Endothelial cell (in vitro differentiated cells): Measurements from ENCODE around the gene GPX1. TPM values are rescaled to one million over a fixed set of nuclear protein-coding genes. Genes with fewer than 3 reads are reported as not detected.
A peak's percentile ranks its signal among the peaks of the same experiment; 100 is the strongest.

Experiments used
- DNase-seq: peaks from one replicate; pipeline ENCODE4 v3.0.0; 2021; ENCODE audit warnings: low spot score
- H3K27ac Mint-ChIP-seq: one replicate; pipeline ENCODE4 v1.8.0; 2021; ENCODE audit warnings: mixed read lengths, inconsistent platforms; ENCODE audit not compliant: unreplicated experiment
- H3K27me3 Mint-ChIP-seq: one replicate; pipeline ENCODE4 v1.8.0; 2021; ENCODE audit warnings: mild to moderate bottlenecking, moderate library complexity, mixed read lengths, inconsistent platforms; ENCODE audit not compliant: unreplicated experiment
- H3K36me3 Mint-ChIP-seq: one replicate; pipeline ENCODE4 v1.8.0; 2021; ENCODE audit warnings: mild to moderate bottlenecking, low read depth, mixed read lengths, inconsistent platforms; ENCODE audit not compliant: unreplicated experiment
- H3K4me1 Mint-ChIP-seq: one replicate; pipeline ENCODE4 v1.8.0; 2021; ENCODE audit warnings: mild to moderate bottlenecking, mixed read lengths, inconsistent platforms; ENCODE audit not compliant: unreplicated experiment
- H3K4me3 Mint-ChIP-seq: one replicate; pipeline ENCODE4 v1.8.0; 2021; ENCODE audit warnings: mild to moderate bottlenecking, mixed read lengths, inconsistent platforms; ENCODE audit not compliant: unreplicated experiment
- H3K9me3 Mint-ChIP-seq: one replicate; pipeline ENCODE4 v1.8.0; 2021; ENCODE audit warnings: mixed read lengths, inconsistent platforms; ENCODE audit not compliant: unreplicated experiment
- CTCF ChIP-seq: fragments of 200-600 bp; sonication (generic); IDR thresholded peaks from one replicate; pipeline ENCODE4 v1.5.0; 2021; ENCODE audit warnings: antibody characterized with exemption; ENCODE audit not compliant: unreplicated experiment
- total RNA-seq: library from RNA; stranded (reverse); fragmentation: NEBNext Ultra II Directional; extraction: Animal tissue kit (Norgen Biotek cat#: 25700); gene quantifications from one replicate; pipeline ENCODE4 v1.2.1, GENCODE V29; 2021; ENCODE audit not compliant: unreplicated experiment

The GPX1 gene
- total RNA-seq, 1 donor from 2014 or later: 374 TPM

DNA sequence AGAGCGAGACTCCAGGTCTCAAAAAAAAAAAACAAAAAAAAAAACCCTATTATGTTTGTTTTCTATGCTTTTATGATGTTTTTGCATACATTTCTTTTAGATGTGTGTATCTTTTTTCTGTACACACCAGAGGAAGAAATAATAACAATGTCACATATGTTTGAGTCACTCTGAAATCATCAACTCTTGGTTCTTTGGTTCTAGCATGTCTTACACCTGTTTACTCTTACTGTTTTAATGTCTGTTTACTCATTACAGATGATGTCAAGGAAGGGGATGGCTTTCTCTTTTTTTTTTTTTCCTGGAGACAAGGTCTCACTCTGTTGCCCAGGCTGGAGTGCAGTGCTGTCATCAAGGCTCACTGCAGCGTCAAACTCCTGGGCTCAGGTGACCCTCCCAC is 29.6 kb upstream of the GPX1 start:
- Mint-ChIP-seq H3K4me3 (no peak overlapping the region), H3K27ac (peak overlapping the region; percentile 41), H3K27me3 (no peaks in the 10 kb centered on the region), H3K36me3 (peaks cover 4% of the 10 kb centered on the region), H3K4me1 (peaks cover 14% of the 10 kb centered on the region), H3K9me3 (no peaks in the 10 kb centered on the region)
- DNase-seq: no peak
- TF ChIP-seq CTCF: no peak

DNA sequence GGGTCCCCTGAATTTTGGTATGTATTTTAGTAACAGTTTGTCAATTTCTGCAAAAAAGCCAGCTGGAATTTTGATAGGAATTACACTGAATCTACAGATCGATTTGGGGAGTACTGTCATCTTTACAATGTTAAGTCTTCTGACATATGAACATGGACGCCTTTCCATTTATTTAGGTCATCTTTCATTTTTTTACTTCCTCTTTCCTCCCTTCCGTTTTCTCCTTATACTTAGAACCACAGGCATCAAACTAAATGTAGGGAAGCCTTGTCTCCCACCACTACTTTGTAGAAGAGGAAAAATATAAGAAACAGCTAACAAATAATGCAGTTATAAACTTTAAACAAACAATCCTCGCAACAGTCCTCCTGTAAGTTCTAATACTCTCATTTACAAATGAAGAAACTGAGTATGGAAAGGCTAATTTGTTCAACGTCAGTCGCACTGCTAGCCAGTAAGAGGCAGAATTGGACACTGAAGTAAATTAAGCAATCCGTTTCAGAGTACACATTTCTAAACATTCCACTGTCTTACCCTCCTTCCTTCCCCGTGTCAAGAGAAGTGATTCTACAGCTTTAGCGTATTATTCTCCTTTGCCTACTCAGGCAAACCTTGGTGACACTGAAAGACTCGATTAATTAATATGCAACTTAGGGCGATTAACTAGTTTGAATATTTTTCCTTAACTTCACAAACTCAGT is 28.1 kb upstream of the GPX1 start:
- Mint-ChIP-seq H3K27ac (no peak overlapping the region), H3K9me3 (no peaks in the 10 kb centered on the region), H3K4me3 (no peak overlapping the region), H3K36me3 (peaks cover 4% of the 10 kb centered on the region), H3K27me3 (no peaks in the 10 kb centered on the region), H3K4me1 (peaks cover 14% of the 10 kb centered on the region)
- TF ChIP-seq CTCF: no peak
- DNase-seq: no peak

- TF ChIP-seq CTCF: no peak
- Mint-ChIP-seq H3K4me1 (peaks cover 14% of the 10 kb centered on the region), H3K27ac (no peak overlapping the region), H3K4me3 (no peak overlapping the region), H3K27me3 (no peaks in the 10 kb centered on the region), H3K36me3 (peaks cover 4% of the 10 kb centered on the region), H3K9me3 (no peaks in the 10 kb centered on the region)
- DNase-seq: no peak
These were observed 27.5 kb upstream of the GPX1 start for GRCh38 chr3:49385617-49386016.

GRCh38 chr3:49383387-49383786 is 25.2 kb upstream of the GPX1 start:
- Mint-ChIP-seq H3K4me1 (peaks cover 20% of the 10 kb centered on the region), H3K9me3 (no peaks in the 10 kb centered on the region), H3K27me3 (peaks cover 1% of the 10 kb centered on the region), H3K4me3 (no peak overlapping the region), H3K36me3 (peaks cover 5% of the 10 kb centered on the region), H3K27ac (peak overlapping the region; percentile 49)
- no peak for TF ChIP-seq CTCF
- DNase-seq: no peak

DNA sequence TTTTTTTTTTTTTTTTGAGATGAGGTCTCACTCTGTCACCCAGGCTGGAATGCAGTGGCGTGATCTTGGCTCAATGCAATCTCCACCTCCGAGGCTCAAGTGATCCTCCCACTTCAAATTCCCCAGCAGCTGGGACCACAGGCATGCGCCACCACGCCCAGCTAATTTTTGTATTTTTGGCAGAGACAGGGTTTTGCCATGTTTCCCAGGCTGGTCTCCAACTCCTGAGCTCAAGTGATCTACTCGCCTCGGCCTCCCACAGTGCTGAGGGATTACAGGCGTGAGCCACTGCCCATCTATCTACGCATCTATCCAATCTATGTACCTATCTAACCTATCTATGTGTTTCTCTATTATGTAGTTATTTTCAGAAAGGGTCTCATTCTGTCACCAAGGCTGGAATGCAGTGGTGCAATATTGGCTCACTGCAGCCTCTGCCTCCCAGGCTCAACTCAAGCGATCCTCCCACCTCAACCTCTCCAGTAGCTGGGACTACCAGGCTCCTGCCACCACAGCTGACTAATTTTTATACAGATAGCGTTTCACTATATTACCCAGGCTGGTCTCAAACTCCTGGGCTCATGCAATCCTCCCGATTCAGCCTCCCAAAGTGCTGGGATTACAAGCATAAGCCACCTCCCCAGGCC is 20.2 kb upstream of the GPX1 start:
- DNase-seq: no peak
- Mint-ChIP-seq H3K27ac (no peak overlapping the region), H3K4me3 (no peak overlapping the region), H3K27me3 (peaks cover 7% of the 10 kb centered on the region), H3K9me3 (no peaks in the 10 kb centered on the region), H3K4me1 (peaks cover 7% of the 10 kb centered on the region), H3K36me3 (peaks cover 6% of the 10 kb centered on the region)
- no peak for TF ChIP-seq CTCF
